Heart left ventricle (tissue), 16 donors: ENCODE measurements around the gene EVC2. TPM values are rescaled to one million over a fixed set of nuclear protein-coding genes. Genes with fewer than 3 reads are reported as not detected.

Experiments used
- ATAC-seq, 4 donors: fragments of 200-7000 bp; cut with Tn5 transposase; one replicate each; pipeline ENCODE4 v1.9.1; 2020 to 2022; ENCODE audit warnings: moderate library complexity in 4 of 4, mild to moderate bottlenecking in 3 of 4, moderate number of reproducible peaks in 1 of 4
- DNase-seq, 5 donors: peaks; one replicate each; pipeline ENCODE4 v3.0.0-alpha.2; 2020
- H3K27ac ChIP-seq, 12 donors: fragments of 200-600 bp; sonication (generic) in 4 of 12; one replicate each; pipeline versions ENCODE4 v1.5.0 to v1.8.0; 2016 to 2022; ENCODE audit warnings: mild to moderate bottlenecking in 2 of 12
- H3K27me3 ChIP-seq, 9 donors: fragments of 200-600 bp; sonication (generic) in 2 of 9; one replicate each; pipeline versions ENCODE4 v1.5.1 to v1.8.0; 2016 to 2022; ENCODE audit warnings: mild to moderate bottlenecking in 3 of 9
- H3K36me3 ChIP-seq, 9 donors: fragments of 200-600 bp; sonication (generic) in 2 of 9; one replicate each; pipeline versions ENCODE4 v1.5.0 to v1.8.0; 2018 to 2022; ENCODE audit warnings: mild to moderate bottlenecking in 2 of 9
- H3K4me1 ChIP-seq, 12 donors: fragments of 200-600 bp; sonication (generic) in 4 of 12; one replicate each; pipeline versions ENCODE4 v1.5.0 to v1.8.0; 2016 to 2022; ENCODE audit warnings: mild to moderate bottlenecking in 3 of 12
- H3K4me3 ChIP-seq, 12 donors: fragments of 200-600 bp; sonication (generic) in 4 of 12; one replicate each; pipeline versions ENCODE4 v1.5.0 to v1.8.0; 2017 to 2022; ENCODE audit warnings: mild to moderate bottlenecking in 9 of 12, moderate library complexity in 4 of 12
- H3K9me3 ChIP-seq, 12 donors: fragments of 200-600 bp; sonication (generic) in 4 of 12; one replicate each; pipeline versions ENCODE4 v1.5.0 to v1.8.0; 2016 to 2022; ENCODE audit warnings: mild to moderate bottlenecking in 1 of 12
- CTCF ChIP-seq, 12 donors: fragments of 200-600 bp; sonication (generic) in 4 of 12; IDR thresholded peaks; one replicate each; pipeline versions ENCODE4 v1.5.0 to v1.8.0; 2018 to 2022; ENCODE audit warnings: antibody characterized with exemption in 12 of 12, mild to moderate bottlenecking in 5 of 12
- POLR2A ChIP-seq, 2 donors: fragments of 450-650 bp; IDR thresholded peaks; one replicate each; pipeline ENCODE4 v1.6.1; 2017; ENCODE audit warnings: antibody characterized with exemption in 2 of 2, mild to moderate bottlenecking in 2 of 2, moderate library complexity in 2 of 2
- WGBS, 4 donors: extraction: QIAGEN DNeasy Blood & Tissue Kit in 2 of 4; methylation state at CpG; one replicate each; pipeline versions ENCODE4 v1.1.5 to v1.1.7; 2013 to 2018; 5-methylcytosine and 5-hydroxymethylcytosine counted together
- intact Hi-C, 10 donors: fragments of 100-400 bp; cut with DNase I; formaldehyde crosslinking; loops; one replicate each; pipeline versions ENCODE4 v1.11.1 to v1.14.2; 2022
- polyA plus RNA-seq, 2 donors: library from polyadenylated mRNA; stranded (reverse); fragments of 200-250 nt; gene quantifications; one replicate each; pipeline ENCODE4 v1.2.3, GENCODE V29; 2013
- total RNA-seq, 9 donors: library from RNA; depleted of rRNA in 2 of 9; stranded (reverse); fragments of >200 nt in 2 of 9; fragmentation: NEBNext Ultra II Directional in 3 of 9; extraction: Animal tissue kit (Norgen Biotek cat#: 25700) in 3 of 9; gene quantifications; one replicate each; pipeline versions ENCODE4 v1.1.0 to v1.2.4, GENCODE V29; 2016 to 2023
- donor health status: ischemic (EF 13 %, LVEDD 7.1; RV severe dilation, severe dysfunction).
- donor health status: healthy with polysubstance abuse.
- donor health status: DM: no; HTN: yes; CAD: no.
- donor health status: DM: no; HTN: no; CAD: no.
- donor health status: ischemic (EF 25% LVEDD 6.9; RV normal size, moderate dysfunction).
- donor health status: ischemic (EF 25% LVEDD 5.7; RV mildly dilated, moderate dysfunction).
- donor health status: healthy.
- donor health status: DM: yes; HTN: yes; CAD: no.
- donor health status: ischemic (EF 35%, LVEDD 5.7; RV mildly dilated, moderate dysfunction).
- donor health status: nonischemic (EF 11% LVEDD 7.7; RV severe dilation, severe dysfunction).
- donor health status: DM: yes; HTN: yes; CAD: no.
- donor health status: PGD.
- donor health status: ischemic (EF 29% LVEDD 5.4; RV normal size, mild dysfunction).
- donor health status: nonischemic (EF 23%, LVEDD 6.1; RV moderate dilation, normal function).

Gene EVC2
- total and polyA plus RNA-seq, 11 donors: 0.46 to 3.1 (median 0.95) TPM

GRCh38 chr4:5650040-5650439 is 58.3 kb downstream of the EVC2 start:
- TF ChIP-seq CTCF (IDR thresholded peaks at IDR 0.05): no peak
- Histone ChIP-seq H3K27ac (no peak overlapping the region), H3K4me1 (no peaks in the 10 kb centered on the region), H3K9me3 (no peaks in the 10 kb centered on the region), H3K27me3 (no peaks in the 10 kb centered on the region), H3K36me3 (peaks cover 0 to 29% (median 0%) of the 10 kb centered on the region in 9 donors), H3K4me3 (no peak overlapping the region)
- DNase-seq (no peak), ATAC-seq (no peak)
- intact Hi-C loops: no loop called here
- WGBS, 4 donors: 84 to 91% (median 88%) methylated on average over 3 of the region's 3 CpGs

- 82 to 88% (median 86%) methylated on average over 7 of the region's 7 CpGs for WGBS, 4 donors
- Histone ChIP-seq H3K36me3 (peaks cover 0 to 23% (median 0%) of the 10 kb centered on the region in 9 donors), H3K4me3 (no peak overlapping the region), H3K27me3 (no peaks in the 10 kb centered on the region), H3K27ac (no peak overlapping the region), H3K9me3 (no peaks in the 10 kb centered on the region), H3K4me1 (no peaks in the 10 kb centered on the region)
- no peak for ATAC-seq
- TF ChIP-seq CTCF (IDR thresholded peaks at IDR 0.05) (no peak), POLR2A (IDR thresholded peaks at IDR 0.05) (no peak)
- intact Hi-C loops: no loop called here
- no peak for DNase-seq
Measured at GRCh38 chr4:5647351-5647750, 61.0 kb downstream of the EVC2 start.

- H3K9me3 ChIP-seq: no peaks in the 10 kb centered on the region
- H3K27me3 ChIP-seq: no peaks in the 10 kb centered on the region
- peaks cover 0 to 12% (median 0%) of the 10 kb centered on the region in 12 donors for H3K4me1 ChIP-seq
- DNase-seq: no peak
- 79 to 93% (median 85%) methylated on average over 3 of the region's 3 CpGs for WGBS, 4 donors
- H3K4me3 ChIP-seq: no peak overlapping the region
- H3K36me3 ChIP-seq: peaks cover 0 to 30% (median 0%) of the 10 kb centered on the region in 9 donors
- intact Hi-C loops: no loop called here
- ATAC-seq: no peak
- TF ChIP-seq POLR2A (IDR thresholded peaks at IDR 0.05) (no peak), CTCF (IDR thresholded peaks at IDR 0.05) (no peak)
- no peak overlapping the region for H3K27ac ChIP-seq
Measured at GRCh38 chr4:5640096-5640495, 68.3 kb downstream of the EVC2 start.

- intact Hi-C loops: no loop called here
- H3K27ac ChIP-seq: no peak overlapping the region
- no peak for ATAC-seq
Measured at GRCh38 chr4:5639556-5639955, 68.8 kb downstream of the EVC2 start.

More at GRCh38 chr4:5639556-5639955, 68.8 kb downstream of the EVC2 start:
- Histone ChIP-seq H3K4me1 (peaks cover 0 to 12% (median 0%) of the 10 kb centered on the region in 12 donors), H3K4me3 (no peak overlapping the region), H3K9me3 (no peaks in the 10 kb centered on the region), H3K36me3 (peaks cover 0 to 30% (median 0%) of the 10 kb centered on the region in 9 donors), H3K27me3 (no peaks in the 10 kb centered on the region)
- no peak for TF ChIP-seq POLR2A (IDR thresholded peaks at IDR 0.05)
- no peak for TF ChIP-seq CTCF (IDR thresholded peaks at IDR 0.05)
- no peak for DNase-seq
- 84 to 92% (median 91%) methylated on average over 3 of the region's 3 CpGs for WGBS, 4 donors
